Osteocyte (in vitro differentiated cells): ENCODE measurements around the gene C18orf32. TPM values are rescaled to one million over a fixed set of nuclear protein-coding genes. Genes with fewer than 3 reads are reported as not detected.
A peak's percentile ranks its signal among the peaks of the same experiment; 100 is the strongest.

Experiments
- DNase-seq: peaks from one replicate; pipeline ENCODE4 v3.0.0; 2021; ENCODE audit warnings: mixed read lengths; ENCODE audit not compliant: unreplicated experiment; ENCODE audit errors: extremely low spot score
- H3K27ac Mint-ChIP-seq: one replicate; pipeline ENCODE4 v1.8.0; 2021; ENCODE audit warnings: mild to moderate bottlenecking, mixed read lengths; ENCODE audit not compliant: unreplicated experiment
- H3K27me3 Mint-ChIP-seq: one replicate; pipeline ENCODE4 v1.8.0; 2021; ENCODE audit warnings: mixed read lengths; ENCODE audit not compliant: unreplicated experiment
- H3K36me3 Mint-ChIP-seq: one replicate; pipeline ENCODE4 v1.8.0; 2021; ENCODE audit warnings: mixed read lengths; ENCODE audit not compliant: unreplicated experiment
- H3K4me1 Mint-ChIP-seq: one replicate; pipeline ENCODE4 v1.8.0; 2021; ENCODE audit warnings: mixed read lengths; ENCODE audit not compliant: unreplicated experiment
- H3K4me3 Mint-ChIP-seq: one replicate; pipeline ENCODE4 v1.8.0; 2021; ENCODE audit warnings: mild to moderate bottlenecking, moderate library complexity, mixed read lengths; ENCODE audit not compliant: unreplicated experiment
- H3K9me3 Mint-ChIP-seq: one replicate; pipeline ENCODE4 v1.8.0; 2021; ENCODE audit warnings: mixed read lengths; ENCODE audit not compliant: unreplicated experiment
- CTCF ChIP-seq: fragments of 200-600 bp; sonication (generic); IDR thresholded peaks from 2 replicates; pipeline ENCODE4 v1.5.0; 2021; ENCODE audit warnings: antibody characterized with exemption, mild to moderate bottlenecking, moderate library complexity
- total RNA-seq: library from RNA; stranded (reverse); gene quantifications from 2 replicates; pipeline ENCODE4 v1.2.1, GENCODE V29; 2021

The C18orf32 gene
- total RNA-seq, 1 donor from 2014 or later: 47.8 TPM

DNA sequence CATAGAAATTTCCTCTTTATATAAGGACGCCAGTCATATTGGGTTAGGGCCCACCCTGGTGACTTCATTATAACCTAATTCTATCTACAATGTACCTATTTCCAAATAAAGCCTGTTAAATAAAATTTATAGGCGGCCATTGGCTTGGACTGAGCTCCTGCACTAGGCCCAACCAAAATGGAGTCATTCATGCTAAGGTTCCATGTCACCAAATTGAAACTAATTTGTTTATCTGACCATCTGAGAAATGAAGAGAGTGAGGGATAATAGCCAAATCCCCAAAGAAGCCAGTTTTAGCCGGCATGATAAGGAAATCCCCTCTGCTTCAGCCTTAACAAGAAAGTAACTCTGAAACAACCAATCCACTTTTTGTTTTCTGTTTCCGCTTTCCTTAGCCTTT is 19.4 kb downstream of the C18orf32 start:
- H3K36me3 Mint-ChIP-seq: no peaks in the 10 kb centered on the region
- H3K4me3 Mint-ChIP-seq: no peak overlapping the region
- TF ChIP-seq CTCF: no peak
- no peak overlapping the region for H3K27ac Mint-ChIP-seq
- H3K27me3 Mint-ChIP-seq: peaks cover 10% of the 10 kb centered on the region
- peaks cover 7% of the 10 kb centered on the region for H3K4me1 Mint-ChIP-seq
- H3K9me3 Mint-ChIP-seq: no peaks in the 10 kb centered on the region
- no peak for DNase-seq

- Mint-ChIP-seq H3K36me3 (no peaks in the 10 kb centered on the region), H3K27me3 (peaks cover 10% of the 10 kb centered on the region), H3K27ac (no peak overlapping the region), H3K4me3 (no peak overlapping the region), H3K9me3 (no peaks in the 10 kb centered on the region), H3K4me1 (peaks cover 7% of the 10 kb centered on the region)
- TF ChIP-seq CTCF: no peak
- no peak for DNase-seq
These were observed 19.9 kb downstream of the C18orf32 start for GRCh38 chr18:49467019-49467563.

DNA sequence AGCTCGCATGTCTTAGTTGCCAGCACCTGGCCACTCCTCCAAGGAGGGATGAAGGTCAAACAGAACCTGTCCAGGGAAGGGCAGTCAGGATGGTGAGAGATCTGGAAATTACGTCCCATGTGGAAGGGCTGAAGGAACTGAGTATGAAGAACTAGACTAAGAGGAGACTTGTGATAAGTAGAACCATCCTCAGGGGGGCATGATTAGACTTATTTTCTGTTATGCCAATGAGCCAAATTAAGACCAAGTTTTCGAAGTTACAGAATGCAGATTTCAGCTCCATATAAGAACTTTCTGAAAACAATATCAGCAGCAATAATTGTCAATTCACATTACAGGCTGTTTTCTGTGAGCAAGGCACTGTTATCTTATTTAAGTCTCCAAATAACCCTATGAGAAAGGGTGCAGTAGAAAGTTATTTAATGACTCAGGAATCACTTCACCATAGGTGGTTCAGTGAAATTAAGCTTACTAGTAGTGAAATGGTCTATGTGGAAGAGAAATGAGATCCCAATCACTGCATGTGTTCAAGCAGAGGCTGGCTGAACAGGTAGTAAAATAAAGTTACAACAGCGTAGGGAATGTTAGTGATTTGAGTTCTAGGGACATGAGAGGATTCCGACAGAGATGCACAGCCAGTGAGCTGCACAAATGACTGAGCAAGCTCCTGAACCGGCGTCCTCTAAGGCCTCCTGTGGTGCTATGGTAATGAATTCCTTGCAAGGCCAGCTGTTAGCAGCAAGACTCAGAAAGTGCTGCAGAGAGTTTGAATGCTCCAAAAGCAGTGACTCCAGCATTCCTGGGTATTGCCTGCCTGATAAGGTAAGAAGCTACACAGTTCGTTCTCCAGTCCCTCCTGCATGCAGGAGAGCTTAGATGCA is 22.1 kb downstream of the C18orf32 start:
- Mint-ChIP-seq H3K36me3 (no peaks in the 10 kb centered on the region), H3K27me3 (peaks cover 7% of the 10 kb centered on the region), H3K9me3 (no peaks in the 10 kb centered on the region), H3K27ac (no peak overlapping the region), H3K4me1 (peaks cover 17% of the 10 kb centered on the region), H3K4me3 (no peak overlapping the region)
- TF ChIP-seq CTCF: no peak
- DNase-seq: no peak

DNA sequence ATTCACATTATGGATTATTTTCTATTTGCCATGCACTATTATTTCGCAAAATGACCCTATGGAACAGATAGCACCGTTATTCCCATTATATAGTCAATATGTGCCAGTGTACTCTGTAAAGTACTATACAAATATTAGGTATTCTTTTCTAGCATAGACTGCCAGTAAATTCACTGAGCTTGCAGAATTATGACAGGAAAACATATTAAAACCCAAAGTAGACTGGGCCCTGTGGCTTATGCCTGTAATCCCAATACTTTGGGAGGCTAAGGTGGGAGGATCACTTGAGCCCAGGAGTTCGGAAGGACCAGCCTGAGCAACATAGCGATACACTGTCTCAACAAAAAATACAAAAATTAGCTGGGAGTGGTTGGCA is 25.4 kb downstream of the C18orf32 start:
- no peak for DNase-seq
- Mint-ChIP-seq H3K27ac (no peak overlapping the region), H3K36me3 (no peaks in the 10 kb centered on the region), H3K27me3 (no peaks in the 10 kb centered on the region), H3K4me3 (peak overlapping the region; percentile 44), H3K4me1 (peaks cover 31% of the 10 kb centered on the region), H3K9me3 (no peaks in the 10 kb centered on the region)
- TF ChIP-seq CTCF: no peak

- H3K27me3 Mint-ChIP-seq: no peaks in the 10 kb centered on the region
These were observed 25.9 kb downstream of the C18orf32 start for GRCh38 chr18:49460976-49461601.

More at GRCh38 chr18:49460976-49461601, 25.9 kb downstream of the C18orf32 start:
- TF ChIP-seq CTCF: no peak
- Mint-ChIP-seq H3K4me3 (peak overlapping the region; percentile 85), H3K36me3 (no peaks in the 10 kb centered on the region), H3K4me1 (peaks cover 31% of the 10 kb centered on the region), H3K9me3 (no peaks in the 10 kb centered on the region), H3K27ac (peak overlapping the region; percentile 91)
- no peak for DNase-seq
